HG03025 (cell line): ENCODE results near the gene USP17L25.
"Not testable (repeated sequence)": the region's sequence is repeated elsewhere in the genome, so short reads cannot be mapped to it uniquely, and the experiment has no call there.

Experiments used
- ATAC-seq: cut with Tn5 transposase; IDR thresholded peaks from one replicate; pipeline ENCODE4 v1.9.1; 2021; ENCODE audit warnings: mild to moderate bottlenecking, moderate library complexity; ENCODE audit not compliant: unreplicated experiment, low FRiP score

USP17L25 gene

DNA sequence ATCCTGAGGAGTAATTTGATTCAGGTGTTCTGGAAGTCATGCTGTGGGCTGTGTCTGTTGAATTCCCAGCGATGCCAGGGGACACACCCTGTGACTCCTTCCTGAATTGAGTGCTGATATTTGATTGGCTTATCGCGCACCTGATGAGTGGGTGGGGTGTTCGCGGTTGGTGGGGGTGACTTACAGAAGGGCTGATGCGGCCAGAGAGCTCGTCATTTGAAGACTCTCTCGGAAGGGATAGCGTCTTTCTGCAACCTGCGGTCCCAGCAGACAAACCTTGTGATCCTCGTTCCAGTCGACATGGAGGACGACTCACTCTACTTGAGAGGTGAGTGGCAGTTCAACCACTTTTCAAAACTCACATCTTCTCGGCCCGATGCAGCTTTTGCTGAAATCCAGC lies at the start of gene USP17L25:
Gene USP17L25 (plus strand): TSS at position 301 of the 400 bp plus-strand sequence. CDS start 0 bp downstream, at position 301.
- not testable (repeated sequence) for ATAC-seq

DNA sequence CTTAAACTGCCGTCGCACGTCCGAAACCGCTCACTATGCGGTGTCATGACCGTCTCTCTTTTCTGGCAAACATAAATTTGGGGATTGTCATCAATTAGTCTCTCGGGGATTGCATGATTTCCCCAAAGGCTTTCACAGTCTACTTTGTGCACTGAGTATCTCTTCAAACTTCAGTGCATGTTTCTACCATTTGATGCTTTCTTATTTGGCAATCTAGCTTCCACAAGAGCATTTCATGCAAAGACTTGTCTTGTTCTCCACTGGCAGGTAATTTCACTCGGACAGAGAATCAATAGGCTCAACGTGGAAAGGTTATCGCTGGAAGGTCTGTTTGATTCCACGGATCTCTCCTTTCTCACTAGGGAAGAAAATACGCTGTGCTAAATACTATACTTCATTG lies 5.5 kb upstream of the USP17L25 start:
- ATAC-seq: not testable (repeated sequence)

GRCh38 chr4:9324865-9325264 lies 4.8 kb upstream of the USP17L25 start, which contains the start of gene USP17L24:
Gene USP17L24 (plus strand): TSS chr4:9325165. CDS start chr4:9325165, 0 bp downstream.
- ATAC-seq: not testable (repeated sequence)

DNA sequence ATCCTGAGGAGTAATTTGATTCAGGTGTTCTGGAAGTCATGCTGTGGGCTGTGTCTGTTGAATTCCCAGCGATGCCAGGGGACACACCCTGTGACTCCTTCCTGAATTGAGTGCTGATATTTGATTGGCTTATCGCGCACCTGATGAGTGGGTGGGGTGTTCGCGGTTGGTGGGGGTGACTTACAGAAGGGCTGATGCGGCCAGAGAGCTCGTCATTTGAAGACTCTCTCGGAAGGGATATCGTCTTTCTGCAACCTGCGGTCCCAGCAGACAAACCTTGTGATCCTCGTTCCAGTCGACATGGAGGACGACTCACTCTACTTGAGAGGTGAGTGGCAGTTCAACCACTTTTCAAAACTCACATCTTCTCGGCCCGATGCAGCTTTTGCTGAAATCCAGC lies 4.6 kb downstream of the USP17L25 start, which contains the start of gene USP17L26:
Gene USP17L26 (plus strand): TSS at position 301 of the 400 bp plus-strand sequence. CDS start 0 bp downstream, at position 301.
- ATAC-seq: not testable (repeated sequence)

DNA sequence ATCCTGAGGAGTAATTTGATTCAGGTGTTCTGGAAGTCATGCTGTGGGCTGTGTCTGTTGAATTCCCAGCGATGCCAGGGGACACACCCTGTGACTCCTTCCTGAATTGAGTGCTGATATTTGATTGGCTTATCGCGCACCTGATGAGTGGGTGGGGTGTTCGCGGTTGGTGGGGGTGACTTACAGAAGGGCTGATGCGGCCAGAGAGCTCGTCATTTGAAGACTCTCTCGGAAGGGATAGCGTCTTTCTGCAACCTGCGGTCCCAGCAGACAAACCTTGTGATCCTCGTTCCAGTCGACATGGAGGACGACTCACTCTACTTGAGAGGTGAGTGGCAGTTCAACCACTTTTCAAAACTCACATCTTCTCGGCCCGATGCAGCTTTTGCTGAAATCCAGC lies 9.4 kb downstream of the USP17L25 start, which contains the start of gene USP17L5:
Gene USP17L5 (plus strand): TSS at position 301 of the 400 bp plus-strand sequence. CDS start 0 bp downstream, at position 301.
- ATAC-seq: not testable (repeated sequence)

DNA sequence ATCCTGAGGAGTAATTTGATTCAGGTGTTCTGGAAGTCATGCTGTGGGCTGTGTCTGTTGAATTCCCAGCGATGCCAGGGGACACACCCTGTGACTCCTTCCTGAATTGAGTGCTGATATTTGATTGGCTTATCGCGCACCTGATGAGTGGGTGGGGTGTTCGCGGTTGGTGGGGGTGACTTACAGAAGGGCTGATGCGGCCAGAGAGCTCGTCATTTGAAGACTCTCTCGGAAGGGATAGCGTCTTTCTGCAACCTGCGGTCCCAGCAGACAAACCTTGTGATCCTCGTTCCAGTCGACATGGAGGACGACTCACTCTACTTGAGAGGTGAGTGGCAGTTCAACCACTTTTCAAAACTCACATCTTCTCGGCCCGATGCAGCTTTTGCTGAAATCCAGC lies 14.1 kb downstream of the USP17L25 start, which contains the start of gene USP17L27:
Gene USP17L27 (plus strand): TSS at position 301 of the 400 bp plus-strand sequence. CDS start 0 bp downstream, at position 301.
- not testable (repeated sequence) for ATAC-seq

DNA sequence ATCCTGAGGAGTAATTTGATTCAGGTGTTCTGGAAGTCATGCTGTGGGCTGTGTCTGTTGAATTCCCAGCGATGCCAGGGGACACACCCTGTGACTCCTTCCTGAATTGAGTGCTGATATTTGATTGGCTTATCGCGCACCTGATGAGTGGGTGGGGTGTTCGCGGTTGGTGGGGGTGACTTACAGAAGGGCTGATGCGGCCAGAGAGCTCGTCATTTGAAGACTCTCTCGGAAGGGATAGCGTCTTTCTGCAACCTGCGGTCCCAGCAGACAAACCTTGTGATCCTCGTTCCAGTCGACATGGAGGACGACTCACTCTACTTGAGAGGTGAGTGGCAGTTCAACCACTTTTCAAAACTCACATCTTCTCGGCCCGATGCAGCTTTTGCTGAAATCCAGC lies 18.9 kb downstream of the USP17L25 start, which contains the start of gene USP17L28:
Gene USP17L28 (plus strand): TSS at position 301 of the 400 bp plus-strand sequence. CDS start 0 bp downstream, at position 301.
- not testable (repeated sequence) for ATAC-seq

GRCh38 chr4:9350866-9351265 lies 21.2 kb downstream of the USP17L25 start:
- ATAC-seq: not testable (repeated sequence)

DNA sequence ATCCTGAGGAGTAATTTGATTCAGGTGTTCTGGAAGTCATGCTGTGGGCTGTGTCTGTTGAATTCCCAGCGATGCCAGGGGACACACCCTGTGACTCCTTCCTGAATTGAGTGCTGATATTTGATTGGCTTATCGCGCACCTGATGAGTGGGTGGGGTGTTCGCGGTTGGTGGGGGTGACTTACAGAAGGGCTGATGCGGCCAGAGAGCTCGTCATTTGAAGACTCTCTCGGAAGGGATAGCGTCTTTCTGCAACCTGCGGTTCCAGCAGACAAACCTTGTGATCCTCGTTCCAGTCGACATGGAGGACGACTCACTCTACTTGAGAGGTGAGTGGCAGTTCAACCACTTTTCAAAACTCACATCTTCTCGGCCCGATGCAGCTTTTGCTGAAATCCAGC lies 23.6 kb downstream of the USP17L25 start, which contains the start of gene USP17L29:
Gene USP17L29 (plus strand): TSS at position 301 of the 400 bp plus-strand sequence. CDS start 0 bp downstream, at position 301.
- not testable (repeated sequence) for ATAC-seq

DNA sequence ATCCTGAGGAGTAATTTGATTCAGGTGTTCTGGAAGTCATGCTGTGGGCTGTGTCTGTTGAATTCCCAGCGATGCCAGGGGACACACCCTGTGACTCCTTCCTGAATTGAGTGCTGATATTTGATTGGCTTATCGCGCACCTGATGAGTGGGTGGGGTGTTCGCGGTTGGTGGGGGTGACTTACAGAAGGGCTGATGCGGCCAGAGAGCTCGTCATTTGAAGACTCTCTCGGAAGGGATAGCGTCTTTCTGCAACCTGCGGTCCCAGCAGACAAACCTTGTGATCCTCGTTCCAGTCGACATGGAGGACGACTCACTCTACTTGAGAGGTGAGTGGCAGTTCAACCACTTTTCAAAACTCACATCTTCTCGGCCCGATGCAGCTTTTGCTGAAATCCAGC lies 33.1 kb downstream of the USP17L25 start, which contains the start of gene USP17L30:
Gene USP17L30 (plus strand): TSS at position 301 of the 400 bp plus-strand sequence. CDS start 0 bp downstream, at position 301.
- ATAC-seq: not testable (repeated sequence)

DNA sequence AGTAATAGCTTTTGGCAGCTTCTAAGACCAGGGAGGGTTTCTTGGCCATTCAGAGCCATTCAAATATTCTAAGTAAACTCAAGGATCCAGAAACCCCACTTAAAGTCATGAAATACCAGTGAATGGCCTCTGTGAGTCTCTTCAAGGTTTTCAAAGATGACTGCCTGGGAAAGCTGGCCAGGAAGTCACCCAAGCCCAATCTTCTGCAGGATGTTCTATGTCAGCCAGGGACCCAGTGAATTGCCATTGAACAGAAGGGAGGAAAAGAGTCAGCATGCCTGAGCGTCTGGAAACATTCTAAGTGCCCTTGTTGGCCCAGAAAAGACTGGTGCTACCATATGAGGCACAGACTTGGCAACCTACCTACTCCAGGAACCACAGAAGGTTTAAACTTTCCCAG lies 50.2 kb downstream of the USP17L25 start:
- ATAC-seq: not testable (repeated sequence)
